Sigmoid colon (tissue), 7 donors: ENCODE data around the gene TMPRSS5. TPM values are rescaled to one million over a fixed set of nuclear protein-coding genes. Genes with fewer than 3 reads are reported as not detected.

ENCODE experiments used
- DNase-seq: peaks from one replicate; pipeline ENCODE4 v3.0.0-alpha.2; 2019
- H3K27ac ChIP-seq, 4 donors: fragments of 200-600 bp; sonication (generic); one replicate each; pipeline ENCODE4 v1.5.1; 2016 to 2019; ENCODE audit warnings: mild to moderate bottlenecking in 1 of 4
- H3K27me3 ChIP-seq, 3 donors: fragments of 200-600 bp; sonication (generic); one replicate each; pipeline ENCODE4 v1.5.1; 2019; ENCODE audit warnings: mild to moderate bottlenecking in 1 of 3
- H3K36me3 ChIP-seq, 4 donors: fragments of 200-600 bp; sonication (generic); one replicate each; pipeline ENCODE4 v1.5.1; 2016 to 2019
- H3K4me1 ChIP-seq, 4 donors: fragments of 200-600 bp; sonication (generic); one replicate each; pipeline ENCODE4 v1.5.1; 2017 to 2019
- H3K4me3 ChIP-seq, 4 donors: fragments of 200-600 bp; sonication (generic); one replicate each; pipeline ENCODE4 v1.5.1; 2017 to 2019; ENCODE audit warnings: mild to moderate bottlenecking in 2 of 4, moderate library complexity in 1 of 4
- H3K9me3 ChIP-seq, 4 donors: fragments of 200-600 bp in 3 of 4; sonication (generic) in 3 of 4; one replicate each; pipeline versions ENCODE4 v1.5.1 to v1.6.1; 2013 to 2019
- EP300 ChIP-seq, 4 donors: sonication (generic); formaldehyde crosslinking; IDR thresholded peaks; one replicate each; pipeline ENCODE4 v1.6.1; 2017; ENCODE audit warnings: antibody characterized with exemption in 4 of 4
- POLR2A ChIP-seq, 2 donors: fragments of 450-650 bp; IDR thresholded peaks; one replicate each; pipeline ENCODE4 v1.6.1; 2016; ENCODE audit warnings: antibody characterized with exemption in 2 of 2, mild to moderate bottlenecking in 2 of 2, moderate library complexity in 2 of 2
- POLR2AphosphoS5 ChIP-seq, 4 donors: sonication (generic); formaldehyde crosslinking; IDR thresholded peaks; one replicate each; pipeline ENCODE4 v1.6.1; 2017; ENCODE audit warnings: antibody characterized with exemption in 4 of 4
- WGBS, 2 donors: extraction: QIAGEN DNeasy Blood & Tissue Kit; methylation state at CpG; one replicate each; pipeline ENCODE4 v1.1.7; 2013; 5-methylcytosine and 5-hydroxymethylcytosine counted together
- intact Hi-C: fragments of 100-400 bp; cut with DNase I; formaldehyde crosslinking; loops from one replicate; pipeline ENCODE4 v1.15.1; 2023
- polyA plus RNA-seq, 3 donors: library from polyadenylated mRNA; stranded (reverse); fragments of 200-250 nt; gene quantifications; one replicate each; pipeline ENCODE4 v1.2.3, GENCODE V29; 2013
- total RNA-seq, 4 donors: library from RNA; depleted of rRNA; stranded (reverse); fragments of >200 nt; gene quantifications; one replicate each; pipeline ENCODE4 v1.1.0, GENCODE V29; 2016
- TF ChIP-seq, protein P1 (sequence below), 4 experiments: fragments of 450-650 bp in 3 of 4; fragments of 200-600 bp in 1 of 4; IDR thresholded peaks; one replicate each; pipeline ENCODE4 v1.5.1; 2016 to 2019; ENCODE audit warnings: antibody characterized with exemption in 4 of 4, mild to moderate bottlenecking in 3 of 4, moderate library complexity in 2 of 4
- donor health status: healthy with polysubstance abuse.
- donor health status: Bipolar disorder and iron deficiency.
- donor health status: healthy.

TMPRSS5 gene
- total and polyA plus RNA-seq, 7 donors: 0.28 to 1.4 (median 0.54) TPM; not detected in 2

DNA sequence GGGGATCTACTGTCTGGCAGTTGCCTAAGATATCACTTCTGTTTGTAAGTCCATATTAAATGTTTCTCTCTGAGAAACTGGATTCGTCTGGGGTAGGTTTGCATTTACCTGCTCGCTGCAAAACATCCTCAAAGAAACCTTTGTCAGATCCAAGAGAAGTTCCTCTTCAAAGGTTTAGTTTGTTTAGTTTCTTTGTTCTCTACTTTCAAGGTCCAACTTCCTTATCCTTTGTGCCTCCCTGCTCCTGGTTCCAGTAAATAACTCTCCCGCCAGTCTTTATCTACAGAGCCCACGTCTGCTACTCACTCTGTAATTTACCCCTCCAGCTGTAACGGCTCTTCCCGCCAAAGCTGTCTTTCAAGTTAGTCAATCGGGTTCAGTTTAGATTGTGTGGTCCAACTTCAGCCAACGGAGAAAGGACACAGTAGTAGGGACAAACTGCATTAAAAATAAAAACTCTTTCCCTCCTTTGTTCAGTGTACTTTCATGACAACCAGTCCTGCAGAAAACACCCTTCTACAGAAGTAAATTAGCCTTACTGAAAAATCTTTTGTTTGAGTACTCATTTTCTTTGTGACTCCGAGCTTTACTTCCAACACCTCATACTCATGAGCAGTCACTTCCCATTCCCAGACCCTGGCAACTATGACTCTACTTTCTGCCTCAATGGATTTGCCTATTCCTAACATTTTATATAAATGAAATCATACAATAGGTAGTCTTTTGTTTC lies 41.0 kb downstream of the TMPRSS5 start:
- no peak overlapping the region for H3K4me3 ChIP-seq
- no peak overlapping the region for H3K27ac ChIP-seq
- no peaks in the 10 kb centered on the region for H3K36me3 ChIP-seq
- TF ChIP-seq, protein P1, sequence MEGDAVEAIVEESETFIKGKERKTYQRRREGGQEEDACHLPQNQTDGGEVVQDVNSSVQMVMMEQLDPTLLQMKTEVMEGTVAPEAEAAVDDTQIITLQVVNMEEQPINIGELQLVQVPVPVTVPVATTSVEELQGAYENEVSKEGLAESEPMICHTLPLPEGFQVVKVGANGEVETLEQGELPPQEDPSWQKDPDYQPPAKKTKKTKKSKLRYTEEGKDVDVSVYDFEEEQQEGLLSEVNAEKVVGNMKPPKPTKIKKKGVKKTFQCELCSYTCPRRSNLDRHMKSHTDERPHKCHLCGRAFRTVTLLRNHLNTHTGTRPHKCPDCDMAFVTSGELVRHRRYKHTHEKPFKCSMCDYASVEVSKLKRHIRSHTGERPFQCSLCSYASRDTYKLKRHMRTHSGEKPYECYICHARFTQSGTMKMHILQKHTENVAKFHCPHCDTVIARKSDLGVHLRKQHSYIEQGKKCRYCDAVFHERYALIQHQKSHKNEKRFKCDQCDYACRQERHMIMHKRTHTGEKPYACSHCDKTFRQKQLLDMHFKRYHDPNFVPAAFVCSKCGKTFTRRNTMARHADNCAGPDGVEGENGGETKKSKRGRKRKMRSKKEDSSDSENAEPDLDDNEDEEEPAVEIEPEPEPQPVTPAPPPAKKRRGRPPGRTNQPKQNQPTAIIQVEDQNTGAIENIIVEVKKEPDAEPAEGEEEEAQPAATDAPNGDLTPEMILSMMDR (IDR thresholded peaks at IDR 0.05): no peak
- TF ChIP-seq POLR2AphosphoS5 (IDR thresholded peaks at IDR 0.05): no peak
- TF ChIP-seq EP300 (IDR thresholded peaks at IDR 0.05): no peak
- TF ChIP-seq POLR2A (IDR thresholded peaks at IDR 0.05): no peak
- WGBS, 2 donors: 7 to 39% methylated on average over 9 of the region's 9 CpGs
- intact Hi-C loops: no loop called here
- H3K27me3 ChIP-seq: no peaks in the 10 kb centered on the region
- peaks cover 0 to 4% (median 2%) of the 10 kb centered on the region in 4 donors for H3K9me3 ChIP-seq
- H3K4me1 ChIP-seq: peaks cover 0 to 6% (median 0%) of the 10 kb centered on the region in 4 donors
- DNase-seq: no peak

DNA sequence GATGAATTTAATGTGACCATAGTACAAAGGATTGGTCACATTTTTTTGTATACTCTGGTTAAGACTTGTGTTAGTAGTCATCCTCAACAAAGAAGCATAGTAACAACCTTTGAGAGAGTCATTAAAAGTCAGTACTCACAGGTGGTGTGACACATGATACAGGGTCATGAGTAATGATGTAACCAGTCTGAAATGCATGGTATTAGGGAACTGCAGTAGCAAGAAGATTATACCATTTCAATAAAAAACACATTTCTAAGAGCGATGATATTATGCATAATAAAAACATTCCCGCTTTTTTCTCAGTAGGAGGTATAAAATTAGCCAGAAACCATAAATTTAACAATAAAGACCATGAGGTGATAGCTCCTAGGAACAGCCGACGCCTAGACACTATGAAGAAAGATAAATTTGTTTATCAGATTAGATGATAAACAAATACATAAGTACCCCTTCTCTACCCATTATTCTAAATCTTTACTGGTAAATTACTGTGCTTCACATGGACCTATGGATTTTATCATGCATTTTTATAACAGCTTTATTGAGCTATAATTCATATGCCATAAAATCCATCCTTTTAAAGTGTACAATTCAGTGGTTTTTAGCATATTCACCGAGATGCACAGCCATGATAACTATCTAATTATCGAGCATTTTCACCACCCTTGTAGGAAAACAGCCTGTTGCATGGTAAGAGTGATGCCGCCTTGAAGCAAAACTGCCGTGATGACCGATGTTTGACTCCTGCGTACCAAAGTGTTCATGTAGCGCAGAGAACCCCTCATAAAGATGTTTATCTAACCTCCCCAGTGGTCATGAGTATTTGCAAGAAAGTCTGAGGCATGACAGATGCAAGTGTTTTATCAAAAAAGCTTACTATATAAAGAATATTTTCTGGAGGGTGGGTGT lies 41.8 kb downstream of the TMPRSS5 start:
- DNase-seq: no peak
- intact Hi-C loops: no loop called here
- peaks cover 0 to 4% (median 2%) of the 10 kb centered on the region in 4 donors for H3K9me3 ChIP-seq
- 11 to 49% methylated on average over 11 of the region's 11 CpGs for WGBS, 2 donors
- H3K36me3 ChIP-seq: no peaks in the 10 kb centered on the region
- H3K4me1 ChIP-seq: peaks cover 0 to 6% (median 0%) of the 10 kb centered on the region in 4 donors
- H3K27me3 ChIP-seq: no peaks in the 10 kb centered on the region
- no peak overlapping the region for H3K4me3 ChIP-seq
- TF ChIP-seq POLR2A (IDR thresholded peaks at IDR 0.05) (no peak), POLR2AphosphoS5 (IDR thresholded peaks at IDR 0.05) (no peak), EP300 (IDR thresholded peaks at IDR 0.05) (no peak)
- TF ChIP-seq, protein P1 (IDR thresholded peaks at IDR 0.05): no peak
- H3K27ac ChIP-seq: no peak overlapping the region

DNA sequence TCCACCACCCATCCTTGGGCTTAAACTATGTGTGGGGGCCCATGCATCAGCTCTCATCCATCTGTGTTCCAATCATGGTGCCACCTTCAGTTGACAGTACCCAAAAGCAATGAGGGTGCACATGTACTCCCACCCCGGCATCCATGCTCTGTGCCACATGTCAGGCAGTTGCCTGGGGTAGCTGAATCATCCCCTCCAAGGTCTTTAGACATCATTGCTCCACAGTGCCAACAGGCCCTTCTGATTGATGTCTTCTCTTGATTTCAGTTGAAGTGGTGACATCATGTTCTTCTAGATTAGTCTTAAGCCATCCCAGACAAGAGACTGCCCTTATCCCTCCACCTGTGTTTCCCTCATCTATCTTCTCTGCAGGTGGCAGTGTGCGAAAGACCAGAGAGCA lies 42.5 kb downstream of the TMPRSS5 start:
- DNase-seq: no peak

DNA sequence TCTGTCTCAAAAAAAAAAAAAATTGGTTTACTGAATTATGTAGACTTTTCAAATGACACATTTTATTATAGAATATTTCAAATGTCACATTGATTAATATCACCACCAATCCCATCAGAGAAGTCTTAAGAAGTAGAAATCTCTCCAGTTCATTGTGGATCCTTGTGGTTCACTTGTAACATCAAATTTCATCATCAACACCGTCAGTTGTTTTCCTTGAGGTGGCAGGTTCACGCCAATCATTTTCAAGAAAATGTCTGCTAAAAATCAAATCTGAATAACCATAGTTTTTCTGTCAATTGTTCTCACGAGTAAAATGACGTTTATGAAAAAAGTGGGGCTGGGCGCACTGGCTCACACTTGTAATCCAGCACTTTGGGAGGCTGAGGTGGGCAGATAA lies 50.3 kb downstream of the TMPRSS5 start:
- no peak for DNase-seq
- H3K36me3 ChIP-seq: no peaks in the 10 kb centered on the region
- H3K9me3 ChIP-seq: no peaks in the 10 kb centered on the region
- no peaks in the 10 kb centered on the region for H3K4me1 ChIP-seq
- H3K4me3 ChIP-seq: no peak overlapping the region
- H3K27ac ChIP-seq: no peak overlapping the region
- H3K27me3 ChIP-seq: no peaks in the 10 kb centered on the region
- intact Hi-C loops: no loop called here
- no peak for TF ChIP-seq EP300 (IDR thresholded peaks at IDR 0.05)
- no peak for TF ChIP-seq POLR2AphosphoS5 (IDR thresholded peaks at IDR 0.05)
- TF ChIP-seq, protein P1 (IDR thresholded peaks at IDR 0.05): no peak
- TF ChIP-seq POLR2A (IDR thresholded peaks at IDR 0.05): no peak
- WGBS, 2 donors: 95% methylated on average over 5 of the region's 5 CpGs

More for the DNA sequence above, 42.5 kb downstream of the TMPRSS5 start:
- TF ChIP-seq POLR2A (IDR thresholded peaks at IDR 0.05) (no peak), EP300 (IDR thresholded peaks at IDR 0.05) (no peak), POLR2AphosphoS5 (IDR thresholded peaks at IDR 0.05) (no peak)
- TF ChIP-seq, protein P1 (IDR thresholded peaks at IDR 0.05): no peak
- peaks cover 0 to 4% (median 2%) of the 10 kb centered on the region in 4 donors for H3K9me3 ChIP-seq
- H3K27ac ChIP-seq: no peak overlapping the region
- WGBS, 2 donors: 87 to 91% methylated on average over 2 of the region's 2 CpGs
- no peak overlapping the region for H3K4me3 ChIP-seq
- no peaks in the 10 kb centered on the region for H3K27me3 ChIP-seq
- intact Hi-C loops: no loop called here
- H3K36me3 ChIP-seq: no peaks in the 10 kb centered on the region
- H3K4me1 ChIP-seq: no peaks in the 10 kb centered on the region
